Measurements from ENCODE around the gene NKD2. TPM values are rescaled to one million over a fixed set of nuclear protein-coding genes. Genes with fewer than 3 reads are reported as not detected.
"Not testable (repeated sequence)": the region's sequence is repeated elsewhere in the genome, so short reads cannot be mapped to it uniquely, and the experiment has no call there.

NKD2 gene
- total RNA-seq, 2 experiments from 2014 or later: 0.38 TPM

DNA sequence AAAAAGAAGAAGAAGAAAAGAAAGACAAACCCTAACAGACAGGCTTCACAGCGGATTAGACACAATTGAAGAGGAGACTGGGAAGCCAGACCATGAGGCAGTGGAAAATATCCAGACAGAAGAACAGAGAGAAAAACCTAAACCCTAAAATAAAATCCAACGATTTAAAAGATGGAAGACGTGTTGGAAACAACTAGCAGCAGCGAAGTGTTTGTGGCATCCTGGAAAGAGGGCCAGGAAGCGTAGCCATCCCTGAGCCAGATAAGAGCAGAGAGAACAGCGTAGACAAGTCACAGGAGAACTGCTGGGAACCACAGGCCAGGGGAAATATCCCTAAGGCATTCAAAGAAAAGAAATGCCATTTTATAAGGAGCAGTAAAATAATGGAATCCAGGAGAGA is 39.7 kb upstream of the NKD2 start:
- no peaks in the 10 kb centered on the region for H3K9me3 ChIP-seq (ENCODE audit: low read length)
- H3K79me2 ChIP-seq (ENCODE audit: insufficient read depth, low read depth, low read length): no peaks in the 10 kb centered on the region
- no peak for DNase-seq (ENCODE audit: low spot score)
- no peaks in the 10 kb centered on the region for H3K36me3 ChIP-seq (ENCODE audit: insufficient read depth, low read length)
- H3K4me2 ChIP-seq (ENCODE audit: low read length): no peak overlapping the region
- no peak overlapping the region for H2AFZ ChIP-seq (ENCODE audit: low read length)
- intact Hi-C loops (cut with micrococcal nuclease; ENCODE audit: unreplicated experiment): no loop called here
- no peak overlapping the region for H3K27ac ChIP-seq (ENCODE audit: low read depth, low read length, poor library complexity, severe bottlenecking)
- no peaks in the 10 kb centered on the region for H4K20me1 ChIP-seq (ENCODE audit: insufficient read depth, low read length)
- CTCF ChIA-PET (ENCODE audit: unreplicated experiment): no interaction called here
- POLR2A ChIA-PET: no interaction called here
- no peaks in the 10 kb centered on the region for H3K9me2 ChIP-seq (ENCODE audit: insufficient read depth, low read length)
- no peak overlapping the region for H3K4me3 ChIP-seq (ENCODE audit: low read depth, low read length, poor library complexity, severe bottlenecking)
- no TSS peak for BruUV-seq (replicated peaks)
- H3K4me1 ChIP-seq (ENCODE audit: insufficient read depth, low read length, poor library complexity, severe bottlenecking): no peaks in the 10 kb centered on the region
- TF ChIP-seq, protein P1, sequence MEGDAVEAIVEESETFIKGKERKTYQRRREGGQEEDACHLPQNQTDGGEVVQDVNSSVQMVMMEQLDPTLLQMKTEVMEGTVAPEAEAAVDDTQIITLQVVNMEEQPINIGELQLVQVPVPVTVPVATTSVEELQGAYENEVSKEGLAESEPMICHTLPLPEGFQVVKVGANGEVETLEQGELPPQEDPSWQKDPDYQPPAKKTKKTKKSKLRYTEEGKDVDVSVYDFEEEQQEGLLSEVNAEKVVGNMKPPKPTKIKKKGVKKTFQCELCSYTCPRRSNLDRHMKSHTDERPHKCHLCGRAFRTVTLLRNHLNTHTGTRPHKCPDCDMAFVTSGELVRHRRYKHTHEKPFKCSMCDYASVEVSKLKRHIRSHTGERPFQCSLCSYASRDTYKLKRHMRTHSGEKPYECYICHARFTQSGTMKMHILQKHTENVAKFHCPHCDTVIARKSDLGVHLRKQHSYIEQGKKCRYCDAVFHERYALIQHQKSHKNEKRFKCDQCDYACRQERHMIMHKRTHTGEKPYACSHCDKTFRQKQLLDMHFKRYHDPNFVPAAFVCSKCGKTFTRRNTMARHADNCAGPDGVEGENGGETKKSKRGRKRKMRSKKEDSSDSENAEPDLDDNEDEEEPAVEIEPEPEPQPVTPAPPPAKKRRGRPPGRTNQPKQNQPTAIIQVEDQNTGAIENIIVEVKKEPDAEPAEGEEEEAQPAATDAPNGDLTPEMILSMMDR (conservative IDR thresholded peaks at IDR 0.05; ENCODE audit: low read length): no peak
- no peak for TF ChIP-seq EZH2phosphoT487 (IDR thresholded peaks at IDR 0.05; ENCODE audit: borderline replicate concordance, low read depth, low read length)

DNA sequence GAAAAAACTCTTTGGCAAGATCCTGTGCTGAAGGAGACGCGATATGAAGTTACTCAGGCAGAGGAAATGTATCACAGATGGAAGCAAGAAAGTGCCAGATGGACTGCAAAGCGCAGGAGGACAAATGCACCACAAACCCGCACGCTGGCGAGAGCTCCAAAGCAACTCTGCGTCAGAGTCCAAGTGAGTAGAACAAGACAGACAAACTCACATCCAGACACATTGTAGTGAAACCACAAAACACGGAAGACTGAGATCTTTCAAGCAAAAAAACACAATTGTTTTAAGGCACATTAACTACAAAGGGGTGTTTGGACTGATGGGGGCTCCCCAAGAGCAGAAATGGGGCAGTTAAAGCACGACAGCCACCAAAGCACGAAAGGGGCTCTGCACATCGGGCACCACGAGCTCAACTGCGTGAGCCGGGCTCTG is 39.2 kb upstream of the NKD2 start:
- Histone ChIP-seq H3K4me2 (ENCODE audit: low read length) (no peak overlapping the region), H3K36me3 (ENCODE audit: insufficient read depth, low read length) (no peaks in the 10 kb centered on the region), H3K4me1 (ENCODE audit: insufficient read depth, low read length, poor library complexity, severe bottlenecking) (no peaks in the 10 kb centered on the region), H3K4me3 (ENCODE audit: low read depth, low read length, poor library complexity, severe bottlenecking) (no peak overlapping the region), H3K9me2 (ENCODE audit: insufficient read depth, low read length) (no peaks in the 10 kb centered on the region), H3K9me3 (ENCODE audit: low read length) (no peaks in the 10 kb centered on the region), H2AFZ (ENCODE audit: low read length) (no peak overlapping the region), H3K79me2 (ENCODE audit: insufficient read depth, low read depth, low read length) (no peaks in the 10 kb centered on the region), H3K27ac (ENCODE audit: low read depth, low read length, poor library complexity, severe bottlenecking) (no peak overlapping the region), H4K20me1 (ENCODE audit: insufficient read depth, low read length) (no peaks in the 10 kb centered on the region)
- no peak for DNase-seq (ENCODE audit: low spot score)
- ChIA-PET POLR2A (no interaction called here), CTCF (ENCODE audit: unreplicated experiment) (no interaction called here)
- intact Hi-C loops (cut with micrococcal nuclease; ENCODE audit: unreplicated experiment): no loop called here
- BruUV-seq (replicated peaks): no TSS peak
- no peak for TF ChIP-seq EZH2phosphoT487 (IDR thresholded peaks at IDR 0.05; ENCODE audit: borderline replicate concordance, low read depth, low read length)
- TF ChIP-seq, protein P1 (conservative IDR thresholded peaks at IDR 0.05; ENCODE audit: low read length): no peak

DNA sequence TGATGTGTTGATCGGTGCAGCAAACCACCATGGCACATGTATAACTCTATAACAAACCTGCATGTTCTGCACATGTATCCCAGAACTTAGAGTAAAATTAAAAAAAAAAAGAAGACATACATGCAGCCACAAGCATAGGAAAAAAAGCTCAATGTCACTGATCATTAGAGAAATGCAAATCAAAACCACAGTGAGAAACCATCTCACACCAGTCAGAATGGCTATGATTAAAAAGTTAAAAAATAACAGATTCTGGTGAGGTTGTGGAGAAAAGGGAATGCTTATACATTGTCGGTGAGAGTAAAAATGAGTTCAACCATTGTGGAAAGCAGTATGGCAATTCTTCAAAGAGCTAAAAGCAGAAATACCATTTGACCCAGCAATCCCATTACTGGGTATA is 36.0 kb upstream of the NKD2 start:
- H3K9me3 ChIP-seq (ENCODE audit: low read length); H3K4me3 ChIP-seq (ENCODE audit: low read depth, low read length, poor library complexity, severe bottlenecking); H2AFZ ChIP-seq (ENCODE audit: low read length); H3K4me2 ChIP-seq (ENCODE audit: low read length); CTCF ChIA-PET (ENCODE audit: unreplicated experiment); H3K36me3 ChIP-seq (ENCODE audit: insufficient read depth, low read length); POLR2A ChIA-PET; H3K9me2 ChIP-seq (ENCODE audit: insufficient read depth, low read length); H3K79me2 ChIP-seq (ENCODE audit: insufficient read depth, low read depth, low read length); H4K20me1 ChIP-seq (ENCODE audit: insufficient read depth, low read length); H3K4me1 ChIP-seq (ENCODE audit: insufficient read depth, low read length, poor library complexity, severe bottlenecking); intact Hi-C loops (cut with micrococcal nuclease; ENCODE audit: unreplicated experiment); H3K27ac ChIP-seq (ENCODE audit: low read depth, low read length, poor library complexity, severe bottlenecking); BruUV-seq (replicated peaks); DNase-seq (ENCODE audit: low spot score): not testable (repeated sequence)

Measured in OCI-LY7 (cell line).